Measurements from ENCODE around the gene RTN4.

RTN4 gene

GRCh38 chr2:54975598-54976492 lies 74.4 kb downstream of the RTN4 start:
- H3K4me3 ChIP-seq (ENCODE audit: low read depth, low read length), result no peak overlapping the region

- H3K4me3 ChIP-seq (ENCODE audit: low read depth, low read length), result no peak overlapping the region
These were observed 75.1 kb downstream of the RTN4 start for GRCh38 chr2:54975175-54975574.

- H3K4me3 ChIP-seq (ENCODE audit: low read depth, low read length), result no peak overlapping the region
These were observed 80.3 kb downstream of the RTN4 start for GRCh38 chr2:54969940-54970338.

- H3K4me3 ChIP-seq (ENCODE audit: low read depth, low read length), result no peak overlapping the region
These were observed 80.8 kb downstream of the RTN4 start for GRCh38 chr2:54969295-54969939.

GRCh38 chr2:54968561-54969218 lies 81.6 kb downstream of the RTN4 start:
- H3K4me3 ChIP-seq (ENCODE audit: low read depth, low read length), result no peak overlapping the region

GRCh38 chr2:54967759-54968365 lies 82.4 kb downstream of the RTN4 start:
- H3K4me3 ChIP-seq (ENCODE audit: low read depth, low read length), result no peak overlapping the region

GRCh38 chr2:54967269-54967668 lies 83.0 kb downstream of the RTN4 start:
- H3K4me3 ChIP-seq (ENCODE audit: low read depth, low read length), result no peak overlapping the region

- H3K4me3 ChIP-seq (ENCODE audit: low read depth, low read length), result no peak overlapping the region
These were observed 83.4 kb downstream of the RTN4 start for GRCh38 chr2:54966837-54967236.

GRCh38 chr2:54966165-54966832 lies 84.0 kb downstream of the RTN4 start:
- H3K4me3 ChIP-seq (ENCODE audit: low read depth, low read length), result no peak overlapping the region

GRCh38 chr2:54965425-54965824 lies 84.8 kb downstream of the RTN4 start:
- no peak overlapping the region for H3K4me3 ChIP-seq (ENCODE audit: low read depth, low read length)

GRCh38 chr2:54964816-54965215 lies 85.4 kb downstream of the RTN4 start:
- no peak overlapping the region for H3K4me3 ChIP-seq (ENCODE audit: low read depth, low read length)

- H3K4me3 ChIP-seq (ENCODE audit: low read depth, low read length), result no peak overlapping the region
These were observed 86.0 kb downstream of the RTN4 start for GRCh38 chr2:54964271-54964670.

GRCh38 chr2:54963476-54963875 lies 86.8 kb downstream of the RTN4 start:
- no peak overlapping the region for H3K4me3 ChIP-seq (ENCODE audit: low read depth, low read length)

GRCh38 chr2:54962935-54963440 lies 87.3 kb downstream of the RTN4 start:
- no peak overlapping the region for H3K4me3 ChIP-seq (ENCODE audit: low read depth, low read length)

- no peak overlapping the region for H3K4me3 ChIP-seq (ENCODE audit: low read depth, low read length)
These were observed 87.7 kb downstream of the RTN4 start for GRCh38 chr2:54962511-54962910.

- H3K4me3 ChIP-seq (ENCODE audit: low read depth, low read length), result no peak overlapping the region
These were observed 90.1 kb downstream of the RTN4 start for GRCh38 chr2:54960164-54960563.

GRCh38 chr2:54958717-54959371 lies 91.4 kb downstream of the RTN4 start:
- H3K4me3 ChIP-seq (ENCODE audit: low read depth, low read length), result no peak overlapping the region

- H3K4me3 ChIP-seq (ENCODE audit: low read depth, low read length), result no peak overlapping the region
These were observed 92.8 kb downstream of the RTN4 start for GRCh38 chr2:54957321-54957999.

GRCh38 chr2:54956111-54956627 lies 94.1 kb downstream of the RTN4 start:
- H3K4me3 ChIP-seq (ENCODE audit: low read depth, low read length), result no peak overlapping the region

All from iPS-11a (cell line).